Trophoblast cell (in vitro differentiated cells and primary cell): ENCODE data around the gene SPEF1.

Experiments
- DNase-seq, 2 donors: peaks; one replicate each; pipeline ENCODE4 v3.0.0-alpha.2; 2016
- H2AFZ ChIP-seq: 2 replicates; pipeline ENCODE4 v1.6.1; 2013; ENCODE audit warnings: low read length, moderate library complexity, mild to moderate bottlenecking; ENCODE audit not compliant: insufficient read depth, poor library complexity
- H2AK5ac ChIP-seq: 2 replicates; pipeline ENCODE4 v1.6.1; 2013; ENCODE audit warnings: mild to moderate bottlenecking, low read length
- H2BK120ac ChIP-seq: 2 replicates; pipeline ENCODE4 v1.6.1; 2013; ENCODE audit warnings: low read length, mild to moderate bottlenecking, moderate library complexity; ENCODE audit not compliant: insufficient read depth, poor library complexity
- H2BK12ac ChIP-seq: 2 replicates; pipeline ENCODE4 v1.6.1; 2013; ENCODE audit warnings: mild to moderate bottlenecking, low read length, moderate library complexity
- H2BK5ac ChIP-seq: 2 replicates; pipeline ENCODE4 v1.6.1; 2013; ENCODE audit warnings: low read length, low read depth, moderate library complexity, mild to moderate bottlenecking; ENCODE audit not compliant: poor library complexity
- H3K14ac ChIP-seq: 2 replicates; pipeline ENCODE4 v1.6.1; 2013; ENCODE audit warnings: mild to moderate bottlenecking, low read length
- H3K18ac ChIP-seq: 2 replicates; pipeline ENCODE4 v1.6.1; 2013; ENCODE audit warnings: mild to moderate bottlenecking, low read length
- H3K23ac ChIP-seq: 2 replicates; pipeline ENCODE4 v1.6.1; 2013; ENCODE audit warnings: low read length
- H3K27ac ChIP-seq: 2 replicates; pipeline ENCODE4 v1.5.1; 2013; ENCODE audit warnings: low read depth, mild to moderate bottlenecking, inconsistent platforms, low read length, moderate library complexity
- H3K27me3 ChIP-seq: 2 replicates; pipeline ENCODE4 v1.6.1; 2013; ENCODE audit warnings: inconsistent platforms, mild to moderate bottlenecking, low read length, moderate library complexity; ENCODE audit not compliant: insufficient read depth
- H3K36me3 ChIP-seq, 2 experiments: 1 replicate in 1 of 2; 2 replicates in 1 of 2; pipeline ENCODE4 v1.6.1; 2013; ENCODE audit warnings: low read length in 2 of 2, mild to moderate bottlenecking in 2 of 2, moderate library complexity in 1 of 2; ENCODE audit not compliant: insufficient read depth in 2 of 2, control insufficient read depth in 1 of 2
- H3K4ac ChIP-seq: 2 replicates; pipeline ENCODE4 v1.6.1; 2013; ENCODE audit warnings: low read depth, mild to moderate bottlenecking, low read length, moderate library complexity
- H3K4me1 ChIP-seq, 2 experiments: 1 replicate in 1 of 2; 2 replicates in 1 of 2; pipeline ENCODE4 v1.6.1; 2013; ENCODE audit warnings: low read length in 2 of 2, mild to moderate bottlenecking in 2 of 2, moderate library complexity in 1 of 2; ENCODE audit not compliant: insufficient read depth in 2 of 2, control insufficient read depth in 1 of 2
- H3K4me2 ChIP-seq: 2 replicates; pipeline ENCODE4 v1.6.1; 2013; ENCODE audit warnings: inconsistent platforms, mild to moderate bottlenecking, low read length, moderate library complexity
- H3K4me3 ChIP-seq: 2 replicates; pipeline ENCODE4 v1.5.1; 2013; ENCODE audit warnings: mild to moderate bottlenecking, low read depth, low read length, inconsistent platforms
- H3K79me1 ChIP-seq: one replicate; pipeline ENCODE4 v1.6.1; 2013; ENCODE audit warnings: low read length
- H3K79me2 ChIP-seq: 2 replicates; pipeline ENCODE4 v1.6.1; 2013; ENCODE audit warnings: low read length, mild to moderate bottlenecking; ENCODE audit not compliant: control insufficient read depth, insufficient read depth, poor library complexity
- H3K9ac ChIP-seq: 2 replicates; pipeline ENCODE4 v1.6.1; 2013; ENCODE audit warnings: mild to moderate bottlenecking, low read length
- H3K9me3 ChIP-seq: 2 replicates; pipeline ENCODE4 v1.6.1; 2013; ENCODE audit warnings: low read depth, mild to moderate bottlenecking, control low read depth, inconsistent platforms, low read length; ENCODE audit not compliant: insufficient read depth
- H4K12ac ChIP-seq: 2 replicates; pipeline ENCODE4 v1.6.1; 2013; ENCODE audit warnings: low read depth, mild to moderate bottlenecking, low read length, moderate library complexity
- H4K8ac ChIP-seq: 2 replicates; pipeline ENCODE4 v1.6.1; 2013; ENCODE audit warnings: low read depth, mild to moderate bottlenecking, low read length, moderate library complexity
- H4K91ac ChIP-seq: one replicate; pipeline ENCODE4 v1.6.1; 2013; ENCODE audit warnings: low read depth, mild to moderate bottlenecking, low read length, moderate library complexity
- WGBS: extraction: QIAGEN DNeasy Blood & Tissue Kit; methylation state at CpG from one replicate; pipeline ENCODE4 v1.1.7; 2013; ENCODE audit warnings: missing lambda C conversion rate; ENCODE audit not compliant: insufficient read length, insufficient coverage; ENCODE audit errors: extremely low coverage; 5-methylcytosine and 5-hydroxymethylcytosine counted together

The SPEF1 gene

GRCh38 chr20:3815703-3816315, 34.6 kb upstream of the SPEF1 start:
- H3K23ac ChIP-seq: no peak overlapping the region
- H2BK5ac ChIP-seq: no peak overlapping the region
- H2AK5ac ChIP-seq: no peak overlapping the region
- peak overlapping the region; percentile 14 for H3K4me3 ChIP-seq
- DNase-seq: no peak
- H3K4me2 ChIP-seq: no peak overlapping the region
- H3K18ac ChIP-seq: no peak overlapping the region
- no peaks in the 10 kb centered on the region for H3K27me3 ChIP-seq
- H2BK120ac ChIP-seq: no peak overlapping the region
- no peaks in the 10 kb centered on the region for H3K36me3 ChIP-seq
- H4K8ac ChIP-seq: no peak overlapping the region
- no peaks in the 10 kb centered on the region for H3K9me3 ChIP-seq
- no peak overlapping the region for H4K91ac ChIP-seq
- H3K14ac ChIP-seq: no peak overlapping the region
- no peak overlapping the region for H3K27ac ChIP-seq
- H2BK12ac ChIP-seq: no peak overlapping the region
- H3K9ac ChIP-seq: no peak overlapping the region
- peaks cover 6% of the 10 kb centered on the region for H3K79me2 ChIP-seq
- no CpG with 5 or more reads among the region's 9 CpGs for WGBS
- H4K12ac ChIP-seq: no peak overlapping the region
- no peak overlapping the region for H3K4ac ChIP-seq
- no peak overlapping the region for H2AFZ ChIP-seq
- H3K79me1 ChIP-seq: peaks cover 8% of the 10 kb centered on the region
- H3K4me1 ChIP-seq: peaks cover 10 to 12% of the 10 kb centered on the region in 2 experiments

GRCh38 chr20:3814928-3815495, 33.8 kb upstream of the SPEF1 start:
- WGBS: no CpG with 5 or more reads among the region's 7 CpGs

GRCh38 chr20:3813848-3814581, 32.8 kb upstream of the SPEF1 start:
- H4K12ac ChIP-seq: no peak overlapping the region
- H3K36me3 ChIP-seq: no peaks in the 10 kb centered on the region
- DNase-seq: no peak
- H2AK5ac ChIP-seq: no peak overlapping the region
- H3K27ac ChIP-seq: no peak overlapping the region
- no peak overlapping the region for H2BK12ac ChIP-seq
- no peaks in the 10 kb centered on the region for H3K27me3 ChIP-seq
- peaks cover 9 to 10% of the 10 kb centered on the region in 2 experiments for H3K4me1 ChIP-seq
- H3K79me1 ChIP-seq: no peaks in the 10 kb centered on the region
- H3K23ac ChIP-seq: no peak overlapping the region
- H3K79me2 ChIP-seq: no peaks in the 10 kb centered on the region
- no peak overlapping the region for H4K8ac ChIP-seq
- H3K4me3 ChIP-seq: no peak overlapping the region
- H3K14ac ChIP-seq: no peak overlapping the region
- no peak overlapping the region for H2BK5ac ChIP-seq
- no peak overlapping the region for H2AFZ ChIP-seq
- WGBS: no CpG with 5 or more reads among the region's 12 CpGs
- no peak overlapping the region for H4K91ac ChIP-seq
- no peak overlapping the region for H3K18ac ChIP-seq
- H2BK120ac ChIP-seq: no peak overlapping the region
- H3K9ac ChIP-seq: no peak overlapping the region
- no peaks in the 10 kb centered on the region for H3K9me3 ChIP-seq
- no peak overlapping the region for H3K4me2 ChIP-seq
- H3K4ac ChIP-seq: no peak overlapping the region

More at GRCh38 chr20:3814928-3815495, 33.8 kb upstream of the SPEF1 start:
- H3K9me3 ChIP-seq: no peaks in the 10 kb centered on the region
- H3K79me2 ChIP-seq: no peaks in the 10 kb centered on the region
- no peak overlapping the region for H3K4me2 ChIP-seq
- H3K4ac ChIP-seq: no peak overlapping the region
- no peak overlapping the region for H3K4me3 ChIP-seq
- no peak for DNase-seq
- H3K27me3 ChIP-seq: no peaks in the 10 kb centered on the region
- no peak overlapping the region for H2BK5ac ChIP-seq
- no peak overlapping the region for H3K9ac ChIP-seq
- no peak overlapping the region for H4K8ac ChIP-seq
- H2BK120ac ChIP-seq: no peak overlapping the region
- no peak overlapping the region for H3K18ac ChIP-seq
- peaks cover 10 to 12% of the 10 kb centered on the region in 2 experiments for H3K4me1 ChIP-seq
- no peak overlapping the region for H2BK12ac ChIP-seq
- H3K23ac ChIP-seq: no peak overlapping the region
- H2AK5ac ChIP-seq: no peak overlapping the region
- no peaks in the 10 kb centered on the region for H3K36me3 ChIP-seq
- H4K91ac ChIP-seq: no peak overlapping the region
- no peak overlapping the region for H2AFZ ChIP-seq
- H3K14ac ChIP-seq: no peak overlapping the region
- no peak overlapping the region for H3K27ac ChIP-seq
- H3K79me1 ChIP-seq: peaks cover 3% of the 10 kb centered on the region
- no peak overlapping the region for H4K12ac ChIP-seq

GRCh38 chr20:3812975-3813847, 32.0 kb upstream of the SPEF1 start:
- H3K27me3 ChIP-seq: no peaks in the 10 kb centered on the region
- no peak overlapping the region for H3K9ac ChIP-seq
- WGBS: no CpG with 5 or more reads among the region's 8 CpGs
- H3K27ac ChIP-seq: no peak overlapping the region
- H3K14ac ChIP-seq: no peak overlapping the region
- peak; percentile 24 to 27 for DNase-seq
- H3K9me3 ChIP-seq: no peaks in the 10 kb centered on the region
- no peak overlapping the region for H2AK5ac ChIP-seq
- no peak overlapping the region for H2BK120ac ChIP-seq
- H3K79me2 ChIP-seq: no peaks in the 10 kb centered on the region
- peaks cover 1% of the 10 kb centered on the region for H3K79me1 ChIP-seq
- no peak overlapping the region for H2BK12ac ChIP-seq
- no peaks in the 10 kb centered on the region for H3K36me3 ChIP-seq
- H3K23ac ChIP-seq: no peak overlapping the region
- H3K18ac ChIP-seq: no peak overlapping the region
- peaks cover 9 to 10% of the 10 kb centered on the region in 2 experiments for H3K4me1 ChIP-seq
- H4K8ac ChIP-seq: no peak overlapping the region
- no peak overlapping the region for H3K4me3 ChIP-seq
- no peak overlapping the region for H2AFZ ChIP-seq
- H4K91ac ChIP-seq: no peak overlapping the region
- no peak overlapping the region for H3K4me2 ChIP-seq
- H4K12ac ChIP-seq: no peak overlapping the region
- H2BK5ac ChIP-seq: no peak overlapping the region
- H3K4ac ChIP-seq: no peak overlapping the region
